NT2/D1 (cell line): ENCODE data around the gene SLC16A12.

Source experiments
- SUZ12 ChIP-seq: IDR thresholded peaks from 2 replicates; pipeline ENCODE4 v1.6.1; 2011; ENCODE audit not compliant: insufficient read length, insufficient read depth; ENCODE audit errors: extremely low read depth
- YY1 ChIP-seq: IDR thresholded peaks from 2 replicates; pipeline ENCODE4 v1.6.1; 2011; ENCODE audit not compliant: insufficient read length, insufficient read depth
- ZNF274 ChIP-seq: IDR thresholded peaks from 2 replicates; pipeline ENCODE4 v1.6.1; 2011; ENCODE audit warnings: mild to moderate bottlenecking, low read depth, low read length

GRCh38 chr10:89552213-89552612 is 16.8 kb upstream of the SLC16A12 start:
- TF ChIP-seq ZNF274, result no peak
- TF ChIP-seq SUZ12, result no peak
- TF ChIP-seq YY1, result no peak
